A549 (cell line): ENCODE data around the gene SLC31A2. TPM values are rescaled to one million over a fixed set of nuclear protein-coding genes. Genes with fewer than 3 reads are reported as not detected.

Experiments
- ATAC-seq, 2 experiments: fragments of 200-7000 bp in 1 of 2; fragments of >200 bp in 1 of 2; cut with Nextera tagmentation in 1 of 2; cut with Tn5 transposase in 1 of 2; 3 replicates each; pipeline versions ENCODE4 v1.8.0 to v1.9.1; 2018 to 2020; ENCODE audit warnings: mild to moderate bottlenecking in 1 of 2, moderate library complexity in 1 of 2
- CTCF ChIA-PET: fragments of 300-600 bp; sonication (Branson Sonifier 250); formaldehyde crosslinking; extraction: SDS; loops from one replicate; lab custom pipeline; 2021; ENCODE audit warnings: antibody characterized with exemption, inconsistent platforms; lab: Yijun Ruan, JAX
- POLR2A ChIA-PET: fragments of 350-600 bp; formaldehyde crosslinking; extraction: SDS; loops from one replicate; lab custom pipeline; 2021; ENCODE audit warnings: antibody characterized with exemption, inconsistent platforms; lab: Yijun Ruan, JAX
- DNase-seq, 2 experiments: peaks; one replicate each; pipeline versions ENCODE4 v3.0.0 to v3.0.0-alpha.2; 2011 to 2016; ENCODE audit warnings: low read depth in 1 of 2, low spot score in 1 of 2
- FAIRE-seq: peaks from 2 replicates; lab custom pipeline; 2011; peaks lifted over from hg19 to GRCh38; lab: Jason Lieb, UNC
- H3K27ac ChIP-seq, 2 experiments: fragments of >200 bp; sonication (Bioruptor Twin); formaldehyde crosslinking; 3 replicates each; pipeline ENCODE4 v1.5.1; 2016 to 2017
- H3K4me1 ChIP-seq: fragments of >200 bp; sonication (Bioruptor Twin); formaldehyde crosslinking; 3 replicates; pipeline ENCODE4 v1.6.1; 2016
- H3K4me2 ChIP-seq: fragments of >200 bp; sonication (Bioruptor Twin); formaldehyde crosslinking; 3 replicates; pipeline ENCODE4 v1.6.1; 2016
- H3K4me3 ChIP-seq: fragments of >200 bp; sonication (Bioruptor Twin); formaldehyde crosslinking; 3 replicates; pipeline ENCODE4 v1.5.1; 2016
- H3K9me3 ChIP-seq: fragments of >200 bp; sonication (Bioruptor Twin); formaldehyde crosslinking; 3 replicates; pipeline ENCODE4 v1.6.1; 2016
- BHLHE40 ChIP-seq: IDR thresholded peaks from 2 replicates; pipeline ENCODE4 v1.6.1; 2012; ENCODE audit warnings: low read depth, low read length, inconsistent platforms
- CEBPB ChIP-seq, 2 experiments: fragments of >200 bp in 1 of 2; sonication (Bioruptor Twin) in 1 of 2; formaldehyde crosslinking in 1 of 2; IDR thresholded peaks; 2 replicates each; pipeline ENCODE4 v1.6.1; 2012 to 2016
- CHD4 ChIP-seq: fragments of 200-600 bp; sonication (generic); IDR thresholded peaks from 2 replicates; pipeline ENCODE4 v1.6.1; 2016; ENCODE audit warnings: antibody characterized with exemption, mild to moderate bottlenecking, borderline replicate concordance
- EHF ChIP-seq: fragments of 250-450 bp; sonication (Bioruptor Pico); IDR thresholded peaks from 2 replicates; pipeline ENCODE4 v1.5.0; 2020; ENCODE audit warnings: mild to moderate bottlenecking
- ESRRA ChIP-seq: fragments of 150-350 bp; IDR thresholded peaks from 2 replicates; pipeline ENCODE4 v1.6.1; 2014; ENCODE audit warnings: mild to moderate bottlenecking, low read length, borderline replicate concordance
- FOSB ChIP-seq: fragments of 250-450 bp; sonication (Bioruptor Pico); IDR thresholded peaks from 2 replicates; pipeline ENCODE4 v1.5.0; 2020; ENCODE audit warnings: mild to moderate bottlenecking, moderate library complexity
- FOXS1 ChIP-seq: fragments of 250-450 bp; sonication (Bioruptor Pico); IDR thresholded peaks from 2 replicates; pipeline ENCODE4 v1.5.0; 2020; ENCODE audit warnings: mild to moderate bottlenecking, moderate library complexity
- HDAC2 ChIP-seq: fragments of 200-600 bp; sonication (generic); IDR thresholded peaks from 2 replicates; pipeline ENCODE4 v1.6.1; 2016
- HEYL ChIP-seq: fragments of 250-450 bp; sonication (Bioruptor Pico); IDR thresholded peaks from 2 replicates; pipeline ENCODE4 v1.8.0; 2021; ENCODE audit warnings: mild to moderate bottlenecking, moderate library complexity
- HOXB13 ChIP-seq: fragments of 250-450 bp; sonication (Bioruptor Pico); IDR thresholded peaks from 2 replicates; pipeline ENCODE4 v1.5.0; 2020; ENCODE audit warnings: low read depth, mild to moderate bottlenecking, moderate library complexity
- HOXB5 ChIP-seq: fragments of 250-450 bp; sonication (Bioruptor Pico); IDR thresholded peaks from 2 replicates; pipeline ENCODE4 v1.5.0; 2020; ENCODE audit warnings: mild to moderate bottlenecking, moderate library complexity
- JUN ChIP-seq, 2 experiments: fragments of >200 bp; sonication (Bioruptor Twin); formaldehyde crosslinking; IDR thresholded peaks; 2 replicates in 1 of 2; 3 replicates in 1 of 2; pipeline ENCODE4 v1.6.1; 2016 to 2017
- MAFK ChIP-seq: fragments of 450-650 bp; IDR thresholded peaks from 2 replicates; pipeline ENCODE4 v1.6.1; 2014; ENCODE audit not compliant: partially characterized antibody
- MAZ ChIP-seq: fragments of 150-350 bp; IDR thresholded peaks from 2 replicates; pipeline ENCODE4 v1.6.1; 2014; ENCODE audit warnings: antibody characterized with exemption, low read depth, low read length, borderline replicate concordance
- NPAS2 ChIP-seq: fragments of 250-450 bp; sonication (Bioruptor Pico); IDR thresholded peaks from 2 replicates; pipeline ENCODE4 v1.8.0; 2022; ENCODE audit warnings: mild to moderate bottlenecking, moderate library complexity, borderline replicate concordance
- NR3C1 ChIP-seq: fragments of >200 bp; sonication (Bioruptor Twin); formaldehyde crosslinking; IDR thresholded peaks from 3 replicates; pipeline ENCODE4 v1.6.1; 2017
- PHF8 ChIP-seq: fragments of 200-600 bp; sonication (generic); IDR thresholded peaks from 2 replicates; pipeline ENCODE4 v1.6.1; 2016; ENCODE audit warnings: low read depth, mild to moderate bottlenecking, antibody characterized with exemption, moderate library complexity, borderline replicate concordance
- RAD21 ChIP-seq, 2 experiments: fragments of >200 bp in 1 of 2; sonication (Bioruptor Twin) in 1 of 2; formaldehyde crosslinking in 1 of 2; IDR thresholded peaks in 1 of 2; conservative IDR thresholded peaks in 1 of 2; 2 replicates in 1 of 2; 3 replicates in 1 of 2; pipeline ENCODE4 v1.6.1; 2012 to 2018; ENCODE audit warnings: inconsistent platforms in 1 of 2
- RARB ChIP-seq: fragments of 250-450 bp; sonication (Bioruptor Pico); IDR thresholded peaks from 2 replicates; pipeline ENCODE4 v1.8.0; 2021; ENCODE audit warnings: mild to moderate bottlenecking, moderate library complexity
- RCOR1 ChIP-seq: fragments of 150-350 bp; IDR thresholded peaks from 2 replicates; pipeline ENCODE4 v1.6.1; 2014; ENCODE audit warnings: antibody characterized with exemption, low read length, low read depth
- SMC3 ChIP-seq: fragments of >200 bp; sonication (Bioruptor Twin); formaldehyde crosslinking; IDR thresholded peaks from 3 replicates; pipeline ENCODE4 v1.6.1; 2018; ENCODE audit warnings: inconsistent platforms
- TFCP2L1 ChIP-seq: fragments of 250-450 bp; sonication (Bioruptor Pico); IDR thresholded peaks from 2 replicates; pipeline ENCODE4 v1.5.0; 2021; ENCODE audit warnings: mild to moderate bottlenecking
- ZC3H11A ChIP-seq: fragments of 450-650 bp; IDR thresholded peaks from 2 replicates; pipeline ENCODE4 v1.6.1; 2014; ENCODE audit warnings: antibody characterized with exemption, mild to moderate bottlenecking
- ZNF302 ChIP-seq: fragments of 250-450 bp; sonication (Bioruptor Pico); IDR thresholded peaks from 2 replicates; pipeline ENCODE4 v1.9.0; 2021; ENCODE audit warnings: inconsistent platforms, mild to moderate bottlenecking, moderate library complexity
- WGBS: methylation state at CpG from one replicate; pipeline ENCODE4 v1.1.6; 2017; ENCODE audit errors: missing lambda C conversion rate; 5-methylcytosine and 5-hydroxymethylcytosine counted together
- polyA plus RNA-seq, 4 experiments: library from polyadenylated mRNA; depleted of rRNA in 3 of 4; stranded (reverse); fragments of >200 nt; fragmentation: RNase III in 1 of 4; extraction: RNeasy Plus Mini Kit Qiagen cat#74134 plus additional on column Dnase treatment in 1 of 4; gene quantifications; 2 replicates in 3 of 4; 3 replicates in 1 of 4; pipeline ENCODE4 v1.2.3, GENCODE V29; 2011 to 2017
- TF ChIP-seq, protein P1 (sequence below): fragments of 200-600 bp; sonication (generic); IDR thresholded peaks from 2 replicates; pipeline ENCODE4 v1.6.1; 2016; ENCODE audit warnings: antibody characterized with exemption, mild to moderate bottlenecking, moderate library complexity
- TF ChIP-seq, protein P2 (sequence below): fragments of >200 bp; sonication (Bioruptor Twin); formaldehyde crosslinking; IDR thresholded peaks from 2 replicates; pipeline ENCODE4 v1.6.1; 2016
- TF ChIP-seq, protein P3 (sequence below): fragments of 250-450 bp; sonication (Bioruptor Pico); IDR thresholded peaks from 2 replicates; pipeline ENCODE4 v1.5.0; 2020; ENCODE audit warnings: low read depth, mild to moderate bottlenecking, moderate library complexity
- TF ChIP-seq, protein P4 (sequence below): fragments of >200 bp; sonication (Bioruptor Twin); formaldehyde crosslinking; IDR thresholded peaks from 3 replicates; pipeline ENCODE4 v1.5.1; 2016

Gene SLC31A2
- polyA plus RNA-seq, 2 of the 4 experiments (the other 2 are of a cell fraction): 5.8 to 5.9 TPM

DNA sequence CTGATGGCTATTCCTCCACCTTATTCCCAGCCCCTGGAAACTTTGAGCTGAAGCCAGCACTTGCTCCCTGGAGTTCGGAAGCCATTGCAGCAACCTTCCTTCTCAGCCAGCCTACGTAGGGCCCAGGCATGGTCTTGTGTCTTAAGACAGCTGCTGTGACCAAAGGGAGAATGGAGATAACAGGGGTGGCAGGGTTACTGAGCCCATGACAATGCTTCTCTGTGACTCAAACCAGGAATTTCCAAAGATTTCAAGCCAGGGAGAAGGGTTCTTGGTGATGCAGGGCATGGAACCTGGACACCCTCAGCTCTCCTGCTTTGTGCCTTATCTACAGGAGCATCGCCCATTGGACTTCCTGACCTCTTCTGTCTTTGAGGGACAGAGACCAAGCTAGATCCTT lies 12.2 kb downstream of the SLC31A2 start (continued):
- TF ChIP-seq, protein P1, sequence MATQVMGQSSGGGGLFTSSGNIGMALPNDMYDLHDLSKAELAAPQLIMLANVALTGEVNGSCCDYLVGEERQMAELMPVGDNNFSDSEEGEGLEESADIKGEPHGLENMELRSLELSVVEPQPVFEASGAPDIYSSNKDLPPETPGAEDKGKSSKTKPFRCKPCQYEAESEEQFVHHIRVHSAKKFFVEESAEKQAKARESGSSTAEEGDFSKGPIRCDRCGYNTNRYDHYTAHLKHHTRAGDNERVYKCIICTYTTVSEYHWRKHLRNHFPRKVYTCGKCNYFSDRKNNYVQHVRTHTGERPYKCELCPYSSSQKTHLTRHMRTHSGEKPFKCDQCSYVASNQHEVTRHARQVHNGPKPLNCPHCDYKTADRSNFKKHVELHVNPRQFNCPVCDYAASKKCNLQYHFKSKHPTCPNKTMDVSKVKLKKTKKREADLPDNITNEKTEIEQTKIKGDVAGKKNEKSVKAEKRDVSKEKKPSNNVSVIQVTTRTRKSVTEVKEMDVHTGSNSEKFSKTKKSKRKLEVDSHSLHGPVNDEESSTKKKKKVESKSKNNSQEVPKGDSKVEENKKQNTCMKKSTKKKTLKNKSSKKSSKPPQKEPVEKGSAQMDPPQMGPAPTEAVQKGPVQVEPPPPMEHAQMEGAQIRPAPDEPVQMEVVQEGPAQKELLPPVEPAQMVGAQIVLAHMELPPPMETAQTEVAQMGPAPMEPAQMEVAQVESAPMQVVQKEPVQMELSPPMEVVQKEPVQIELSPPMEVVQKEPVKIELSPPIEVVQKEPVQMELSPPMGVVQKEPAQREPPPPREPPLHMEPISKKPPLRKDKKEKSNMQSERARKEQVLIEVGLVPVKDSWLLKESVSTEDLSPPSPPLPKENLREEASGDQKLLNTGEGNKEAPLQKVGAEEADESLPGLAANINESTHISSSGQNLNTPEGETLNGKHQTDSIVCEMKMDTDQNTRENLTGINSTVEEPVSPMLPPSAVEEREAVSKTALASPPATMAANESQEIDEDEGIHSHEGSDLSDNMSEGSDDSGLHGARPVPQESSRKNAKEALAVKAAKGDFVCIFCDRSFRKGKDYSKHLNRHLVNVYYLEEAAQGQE: no peak
- TF ChIP-seq HEYL (CRISPR knock-in tag) (no peak), HOXB5 (CRISPR knock-in tag) (no peak), PHF8 (no peak), RAD21 (conservative IDR thresholded peaks at IDR 0.05 in 1 of 2, IDR thresholded peaks at IDR 0.05 in 1 of 2) (no peak), HDAC2 (no peak), CEBPB (IDR thresholded peaks at IDR 0.05) (no peak)
- TF ChIP-seq, all 56 proteins: peak for 0

DNA sequence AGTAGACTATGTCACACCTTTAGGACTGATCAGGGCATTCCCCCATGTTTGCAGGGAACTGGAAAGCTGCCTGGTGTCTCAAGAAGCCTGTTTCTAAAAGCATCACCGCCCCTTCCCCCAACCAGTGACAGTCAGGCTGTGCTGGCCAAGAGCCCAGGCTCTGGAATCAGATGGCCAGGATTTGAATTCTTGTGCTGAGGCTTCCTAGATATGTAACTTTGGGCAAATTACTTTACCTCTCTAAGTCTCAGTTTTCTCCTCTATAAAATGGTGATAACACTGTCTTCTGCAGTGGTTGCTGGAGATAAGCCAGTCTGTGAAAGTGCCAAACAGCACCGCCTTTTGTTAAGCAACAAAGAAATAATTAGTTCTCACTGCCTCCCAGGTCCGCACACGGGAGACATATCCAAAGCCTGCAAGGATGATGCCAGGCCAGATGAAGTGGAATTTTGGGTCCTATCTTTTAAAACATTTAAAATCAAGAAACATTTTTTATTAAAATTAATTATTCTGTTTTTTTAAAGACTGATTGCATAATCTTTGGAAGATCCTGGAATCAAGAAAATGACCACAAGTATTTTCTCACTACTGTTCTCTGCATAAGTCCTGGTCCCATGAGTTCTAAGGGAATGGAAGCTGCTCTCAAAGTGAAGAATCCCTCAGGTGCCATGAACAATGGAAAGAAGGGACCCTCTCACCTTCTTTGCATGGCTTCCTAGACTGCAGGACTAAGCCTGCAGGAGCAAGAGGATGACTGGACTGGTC lies 13.9 kb downstream of the SLC31A2 start:
- Histone ChIP-seq H3K9me3 (no peaks in the 10 kb centered on the region), H3K27ac (no peak overlapping the region), H3K4me3 (no peak overlapping the region), H3K4me1 (no peaks in the 10 kb centered on the region), H3K4me2 (no peak overlapping the region)
- no peak for TF ChIP-seq NPAS2 (CRISPR knock-in tag)
- no peak for TF ChIP-seq FOXS1 (CRISPR knock-in tag)
- TF ChIP-seq, protein P2, sequence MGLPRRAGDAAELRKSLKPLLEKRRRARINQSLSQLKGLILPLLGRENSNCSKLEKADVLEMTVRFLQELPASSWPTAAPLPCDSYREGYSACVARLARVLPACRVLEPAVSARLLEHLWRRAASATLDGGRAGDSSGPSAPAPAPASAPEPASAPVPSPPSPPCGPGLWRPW: no peak
- TF ChIP-seq NR3C1: no peak
- no peak for TF ChIP-seq JUN (IDR thresholded peaks at IDR 0.05)
- TF ChIP-seq, protein P3, sequence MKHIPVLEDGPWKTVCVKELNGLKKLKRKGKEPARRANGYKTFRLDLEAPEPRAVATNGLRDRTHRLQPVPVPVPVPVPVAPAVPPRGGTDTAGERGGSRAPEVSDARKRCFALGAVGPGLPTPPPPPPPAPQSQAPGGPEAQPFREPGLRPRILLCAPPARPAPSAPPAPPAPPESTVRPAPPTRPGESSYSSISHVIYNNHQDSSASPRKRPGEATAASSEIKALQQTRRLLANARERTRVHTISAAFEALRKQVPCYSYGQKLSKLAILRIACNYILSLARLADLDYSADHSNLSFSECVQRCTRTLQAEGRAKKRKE (CRISPR knock-in tag): no peak
- no peak for TF ChIP-seq FOSB
- no peak for TF ChIP-seq CHD4
- no peak for TF ChIP-seq ESRRA
- TF ChIP-seq RCOR1: no peak
- no peak for TF ChIP-seq RAD21 (conservative IDR thresholded peaks at IDR 0.05 in 1 of 2, IDR thresholded peaks at IDR 0.05 in 1 of 2)
- TF ChIP-seq MAFK: no peak
- no peak for TF ChIP-seq SMC3
- 94% methylated on average over 4 of the region's 4 CpGs for WGBS
- POLR2A ChIA-PET: no interaction called here
- CTCF ChIA-PET: no interaction called here
- DNase-seq: no peak
- no peak for ATAC-seq
- FAIRE-seq: no peak

DNA sequence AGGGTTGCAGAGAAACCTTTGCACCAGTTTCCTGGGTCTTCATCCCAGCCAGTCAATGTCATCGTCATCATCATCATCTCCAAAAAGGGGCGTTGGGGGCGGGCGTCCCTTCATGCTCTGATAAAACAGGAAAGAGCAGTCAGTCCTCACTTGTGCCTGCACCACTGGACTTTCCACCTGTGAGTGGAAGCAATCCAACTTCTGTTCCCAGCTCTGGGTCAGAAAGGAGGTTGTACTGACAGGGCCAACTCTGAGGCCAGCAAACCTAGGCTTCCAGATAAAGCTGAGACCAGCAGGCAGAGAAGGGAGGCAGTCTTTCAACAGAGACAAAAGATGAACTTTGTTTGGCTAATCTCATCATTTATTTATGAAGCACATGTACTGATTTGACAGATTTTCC lies 15.2 kb downstream of the SLC31A2 start:
- no peak for DNase-seq
- POLR2A ChIA-PET: no interaction called here
- 98% methylated on average over 4 of the region's 4 CpGs for WGBS

More for the DNA sequence above, 15.2 kb downstream of the SLC31A2 start:
- H3K4me1 ChIP-seq: no peaks in the 10 kb centered on the region
- no peaks in the 10 kb centered on the region for H3K9me3 ChIP-seq
- H3K4me2 ChIP-seq: no peak overlapping the region
- TF ChIP-seq ZNF302 (no peak), BHLHE40 (no peak), TFCP2L1 (CRISPR knock-in tag) (no peak), CHD4 (no peak), FOXS1 (CRISPR knock-in tag) (no peak), MAZ (no peak), FOSB (no peak), ZC3H11A (no peak), RARB (CRISPR knock-in tag) (no peak), MAFK (no peak), RAD21 (conservative IDR thresholded peaks at IDR 0.05 in 1 of 2, IDR thresholded peaks at IDR 0.05 in 1 of 2) (no peak), HOXB13 (CRISPR knock-in tag) (no peak), EHF (CRISPR knock-in tag) (no peak)
- TF ChIP-seq, protein P4, sequence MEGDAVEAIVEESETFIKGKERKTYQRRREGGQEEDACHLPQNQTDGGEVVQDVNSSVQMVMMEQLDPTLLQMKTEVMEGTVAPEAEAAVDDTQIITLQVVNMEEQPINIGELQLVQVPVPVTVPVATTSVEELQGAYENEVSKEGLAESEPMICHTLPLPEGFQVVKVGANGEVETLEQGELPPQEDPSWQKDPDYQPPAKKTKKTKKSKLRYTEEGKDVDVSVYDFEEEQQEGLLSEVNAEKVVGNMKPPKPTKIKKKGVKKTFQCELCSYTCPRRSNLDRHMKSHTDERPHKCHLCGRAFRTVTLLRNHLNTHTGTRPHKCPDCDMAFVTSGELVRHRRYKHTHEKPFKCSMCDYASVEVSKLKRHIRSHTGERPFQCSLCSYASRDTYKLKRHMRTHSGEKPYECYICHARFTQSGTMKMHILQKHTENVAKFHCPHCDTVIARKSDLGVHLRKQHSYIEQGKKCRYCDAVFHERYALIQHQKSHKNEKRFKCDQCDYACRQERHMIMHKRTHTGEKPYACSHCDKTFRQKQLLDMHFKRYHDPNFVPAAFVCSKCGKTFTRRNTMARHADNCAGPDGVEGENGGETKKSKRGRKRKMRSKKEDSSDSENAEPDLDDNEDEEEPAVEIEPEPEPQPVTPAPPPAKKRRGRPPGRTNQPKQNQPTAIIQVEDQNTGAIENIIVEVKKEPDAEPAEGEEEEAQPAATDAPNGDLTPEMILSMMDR: no peak
- TF ChIP-seq, all 56 proteins: peak for 0
- CTCF ChIA-PET: no interaction called here
- H3K27ac ChIP-seq: no peak overlapping the region
- FAIRE-seq: no peak
- H3K4me3 ChIP-seq: no peak overlapping the region
- no peak for ATAC-seq
